Activated CD8-positive, alpha-beta memory T cell treated with anti-CD3 and anti-CD28 coated beads for 1 hour (primary cell): ENCODE measurements around the gene KIF24.
"Not testable (repeated sequence)": the region's sequence is repeated elsewhere in the genome, so short reads cannot be mapped to it uniquely, and the experiment has no call there.

Experiments used
- DNase-seq, 2 donors: peaks; one replicate each; pipeline ENCODE4 v3.0.0-alpha.2; 2020; ENCODE audit warnings: low read depth in 1 of 2; ENCODE audit errors: extremely low read depth in 1 of 2

The KIF24 gene

GRCh38 chr9:34332076-34332964 is 3.3 kb upstream of the KIF24 start:
- DNase-seq, result no peak

- DNase-seq, result no peak
Observed at GRCh38 chr9:34331196-34331595, 2.1 kb upstream of the KIF24 start.

- DNase-seq, result no peak
Observed at GRCh38 chr9:34328500-34328986, 525 bp downstream of the KIF24 start.

GRCh38 chr9:34326690-34327089 is 2.4 kb downstream of the KIF24 start:
- DNase-seq, result no peak

- no peak for DNase-seq
Observed at GRCh38 chr9:34322899-34323591, 6.0 kb downstream of the KIF24 start.

- no peak for DNase-seq
Observed at GRCh38 chr9:34321451-34321850, 7.6 kb downstream of the KIF24 start.

- no peak for DNase-seq
Observed at GRCh38 chr9:34318163-34318790, 10.8 kb downstream of the KIF24 start.

GRCh38 chr9:34317436-34317835 is 11.6 kb downstream of the KIF24 start:
- no peak for DNase-seq

- DNase-seq, result no peak
Observed at GRCh38 chr9:34311499-34312185, 17.4 kb downstream of the KIF24 start.

- no peak for DNase-seq
Observed at GRCh38 chr9:34310215-34310614, 18.9 kb downstream of the KIF24 start.

GRCh38 chr9:34308316-34308715 is 20.8 kb downstream of the KIF24 start:
- not testable (repeated sequence) for DNase-seq

- not testable (repeated sequence) for DNase-seq
Observed at GRCh38 chr9:34301064-34301463, 28.0 kb downstream of the KIF24 start.

GRCh38 chr9:34292552-34292951 is 36.5 kb downstream of the KIF24 start:
- DNase-seq, result no peak

- no peak for DNase-seq
Observed at GRCh38 chr9:34291423-34291822, 37.6 kb downstream of the KIF24 start.

GRCh38 chr9:34291023-34291422 is 38.0 kb downstream of the KIF24 start:
- no peak for DNase-seq

GRCh38 chr9:34289159-34289558 is 39.9 kb downstream of the KIF24 start:
- no peak for DNase-seq

- DNase-seq, result no peak
Observed at GRCh38 chr9:34282096-34282495, 47.0 kb downstream of the KIF24 start.

- no peak for DNase-seq
Observed at GRCh38 chr9:34279411-34279810, 49.7 kb downstream of the KIF24 start.
